Liver (tissue), 9 donors: ENCODE measurements around the gene BRSK1. TPM values are rescaled to one million over a fixed set of nuclear protein-coding genes. Genes with fewer than 3 reads are reported as not detected.

Experiments
- DNase-seq: peaks from one replicate; pipeline ENCODE4 v3.0.0-alpha.2; 2017; ENCODE audit warnings: low spot score
- H3K27ac ChIP-seq, 2 donors: one replicate each; pipeline ENCODE4 v1.7.0; 2013; ENCODE audit warnings: inconsistent platforms in 2 of 2, low read length in 2 of 2, control low read depth in 1 of 2, low read depth in 1 of 2, mild to moderate bottlenecking in 1 of 2
- H3K27me3 ChIP-seq, 4 donors: one replicate each; pipeline versions ENCODE4 v1.6.1 to v1.7.0; 2013; ENCODE audit warnings: low read length in 3 of 4, inconsistent platforms in 1 of 4, mild to moderate bottlenecking in 1 of 4, moderate library complexity in 1 of 4; ENCODE audit not compliant: control insufficient read depth in 4 of 4, insufficient read depth in 4 of 4
- H3K36me3 ChIP-seq, 4 donors: one replicate each; pipeline versions ENCODE4 v1.6.1 to v1.7.0; 2013; ENCODE audit warnings: low read length in 3 of 4, mild to moderate bottlenecking in 3 of 4, low read depth in 1 of 4, moderate library complexity in 1 of 4; ENCODE audit not compliant: control insufficient read depth in 4 of 4, insufficient read depth in 3 of 4
- H3K4me1 ChIP-seq, 4 donors: one replicate each; pipeline versions ENCODE4 v1.6.1 to v1.7.0; 2013; ENCODE audit warnings: low read length in 3 of 4, mild to moderate bottlenecking in 3 of 4, moderate library complexity in 1 of 4; ENCODE audit not compliant: control insufficient read depth in 4 of 4, insufficient read depth in 4 of 4
- H3K4me3 ChIP-seq, 3 donors: one replicate each; pipeline versions ENCODE4 v1.6.1 to v1.7.0; 2013; ENCODE audit warnings: low read length in 3 of 3, control low read depth in 1 of 3, low read depth in 1 of 3, mild to moderate bottlenecking in 1 of 3
- H3K9ac ChIP-seq, 2 donors: one replicate each; pipeline ENCODE4 v1.7.0; 2013; ENCODE audit warnings: low read length in 2 of 2, mild to moderate bottlenecking in 2 of 2, moderate library complexity in 2 of 2, control low read depth in 1 of 2, low read depth in 1 of 2
- H3K9me3 ChIP-seq, 4 donors: one replicate each; pipeline versions ENCODE4 v1.6.1 to v1.7.0; 2013; ENCODE audit warnings: low read length in 3 of 4; ENCODE audit not compliant: control insufficient read depth in 4 of 4
- EGR1 ChIP-seq, 2 donors: IDR thresholded peaks; 2 replicates each; pipeline ENCODE4 v1.6.1; 2016 to 2018; ENCODE audit warnings: antibody characterized with exemption in 2 of 2, low read depth in 2 of 2
- FOXA1 ChIP-seq: IDR thresholded peaks from 2 replicates; pipeline ENCODE4 v1.6.1; 2016; ENCODE audit warnings: antibody characterized with exemption
- GABPA ChIP-seq, 2 donors: IDR thresholded peaks in 1 of 2; conservative IDR thresholded peaks in 1 of 2; 2 replicates each; pipeline ENCODE4 v1.6.1; 2016; ENCODE audit warnings: antibody characterized with exemption in 2 of 2, mild to moderate bottlenecking in 1 of 2, moderate library complexity in 1 of 2
- HNF4G ChIP-seq: IDR thresholded peaks from 2 replicates; pipeline ENCODE4 v1.6.1; 2016; ENCODE audit warnings: antibody characterized with exemption
- NR2F2 ChIP-seq: IDR thresholded peaks from 2 replicates; pipeline ENCODE4 v1.6.1; 2016; ENCODE audit warnings: antibody characterized with exemption
- RAD21 ChIP-seq, 2 donors: IDR thresholded peaks; 2 replicates each; pipeline ENCODE4 v1.6.1; 2016; ENCODE audit warnings: antibody characterized with exemption in 2 of 2, mild to moderate bottlenecking in 2 of 2
- RXRA ChIP-seq, 2 donors: IDR thresholded peaks; 2 replicates each; pipeline ENCODE4 v1.6.1; 2017 to 2018; ENCODE audit warnings: antibody characterized with exemption in 2 of 2, mild to moderate bottlenecking in 1 of 2
- SP1 ChIP-seq: IDR thresholded peaks from 2 replicates; pipeline ENCODE4 v1.6.1; 2018; ENCODE audit warnings: antibody characterized with exemption, mild to moderate bottlenecking
- TAF1 ChIP-seq: conservative IDR thresholded peaks from 2 replicates; pipeline ENCODE4 v1.6.1; 2016; ENCODE audit warnings: antibody characterized with exemption, mild to moderate bottlenecking
- WGBS: extraction: QIAGEN DNeasy Blood & Tissue Kit; methylation state at CpG from one replicate; pipeline ENCODE4 v1.1.7; 2013; 5-methylcytosine and 5-hydroxymethylcytosine counted together
- polyA plus RNA-seq, 2 donors: library from polyadenylated mRNA; stranded (reverse) in 1 of 2; unstranded in 1 of 2; fragments of 200-250 nt in 1 of 2; fragments of >200 nt in 1 of 2; fragmentation: Nextera tagmentation in 1 of 2; extraction: Ambion mirVana in 1 of 2; gene quantifications; one replicate each; pipeline versions ENCODE4 v1.2.1 to v1.2.3, GENCODE V29; 2013 to 2015
- total RNA-seq, 2 donors: library from RNA; depleted of rRNA; stranded (reverse); fragments of >200 nt; gene quantifications; one replicate each; pipeline ENCODE4 v1.2.3, GENCODE V29; 2014
- TF ChIP-seq, protein P1 (sequence below): IDR thresholded peaks from 2 replicates; pipeline ENCODE4 v1.6.1; 2016; ENCODE audit warnings: antibody characterized with exemption
- TF ChIP-seq, protein P2 (sequence below): IDR thresholded peaks from 2 replicates; pipeline ENCODE4 v1.6.1; 2016; ENCODE audit warnings: antibody characterized with exemption
- TF ChIP-seq, protein P3 (sequence below): IDR thresholded peaks from 2 replicates; pipeline ENCODE4 v1.6.1; 2016; ENCODE audit warnings: antibody characterized with exemption
- donor health status: healthy.
- donor health status: healthy.
- donor health status: healthy.
- donor health status: healthy.
- donor health status: healthy.

The BRSK1 gene
- total and polyA plus RNA-seq, 4 donors = 0.10 to 0.65 (median 0.42) TPM; not detected in 1

DNA sequence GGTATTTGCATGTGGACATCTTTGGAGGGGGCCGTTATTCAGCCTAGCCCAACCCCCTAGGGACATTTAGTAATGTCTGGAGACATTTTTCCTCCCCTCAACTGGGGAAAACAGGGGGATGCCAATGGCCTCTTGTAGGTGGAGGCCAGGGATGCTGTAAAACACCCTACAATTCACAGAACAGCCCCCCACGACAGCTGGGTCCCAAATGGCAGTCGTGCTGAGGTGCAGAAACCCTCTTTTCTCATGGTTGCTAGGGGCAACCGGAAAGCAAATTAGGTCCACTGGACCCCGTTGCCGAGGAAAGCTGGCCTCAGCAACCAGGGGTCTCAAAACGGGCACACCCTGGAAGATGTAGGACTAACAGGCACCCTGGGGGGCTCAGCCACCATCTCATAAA is 26.7 kb downstream of the BRSK1 start:
- no peak overlapping the region for H3K4me3 ChIP-seq
- H3K4me1 ChIP-seq = no peaks in the 10 kb centered on the region
- H3K9me3 ChIP-seq = no peaks in the 10 kb centered on the region
- no peak overlapping the region for H3K27ac ChIP-seq
- TF ChIP-seq TAF1 (no peak), SP1 (no peak), RXRA (IDR thresholded peaks at IDR 0.05) (no peak), GABPA (IDR thresholded peaks at IDR 0.05 in 1 of 2, conservative IDR thresholded peaks at IDR 0.05 in 1 of 2) (no peak), NR2F2 (no peak), RAD21 (IDR thresholded peaks at IDR 0.05) (no peak)
- TF ChIP-seq, protein P1, sequence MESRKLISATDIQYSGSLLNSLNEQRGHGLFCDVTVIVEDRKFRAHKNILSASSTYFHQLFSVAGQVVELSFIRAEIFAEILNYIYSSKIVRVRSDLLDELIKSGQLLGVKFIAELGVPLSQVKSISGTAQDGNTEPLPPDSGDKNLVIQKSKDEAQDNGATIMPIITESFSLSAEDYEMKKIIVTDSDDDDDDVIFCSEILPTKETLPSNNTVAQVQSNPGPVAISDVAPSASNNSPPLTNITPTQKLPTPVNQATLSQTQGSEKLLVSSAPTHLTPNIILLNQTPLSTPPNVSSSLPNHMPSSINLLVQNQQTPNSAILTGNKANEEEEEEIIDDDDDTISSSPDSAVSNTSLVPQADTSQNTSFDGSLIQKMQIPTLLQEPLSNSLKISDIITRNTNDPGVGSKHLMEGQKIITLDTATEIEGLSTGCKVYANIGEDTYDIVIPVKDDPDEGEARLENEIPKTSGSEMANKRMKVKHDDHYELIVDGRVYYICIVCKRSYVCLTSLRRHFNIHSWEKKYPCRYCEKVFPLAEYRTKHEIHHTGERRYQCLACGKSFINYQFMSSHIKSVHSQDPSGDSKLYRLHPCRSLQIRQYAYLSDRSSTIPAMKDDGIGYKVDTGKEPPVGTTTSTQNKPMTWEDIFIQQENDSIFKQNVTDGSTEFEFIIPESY = no peak
- WGBS = 81% methylated on average over 7 of the region's 7 CpGs
- peaks cover 0 to 4% (median 0%) of the 10 kb centered on the region in 4 donors for H3K27me3 ChIP-seq
- H3K36me3 ChIP-seq = no peaks in the 10 kb centered on the region
- DNase-seq = no peak
- no peak overlapping the region for H3K9ac ChIP-seq

DNA sequence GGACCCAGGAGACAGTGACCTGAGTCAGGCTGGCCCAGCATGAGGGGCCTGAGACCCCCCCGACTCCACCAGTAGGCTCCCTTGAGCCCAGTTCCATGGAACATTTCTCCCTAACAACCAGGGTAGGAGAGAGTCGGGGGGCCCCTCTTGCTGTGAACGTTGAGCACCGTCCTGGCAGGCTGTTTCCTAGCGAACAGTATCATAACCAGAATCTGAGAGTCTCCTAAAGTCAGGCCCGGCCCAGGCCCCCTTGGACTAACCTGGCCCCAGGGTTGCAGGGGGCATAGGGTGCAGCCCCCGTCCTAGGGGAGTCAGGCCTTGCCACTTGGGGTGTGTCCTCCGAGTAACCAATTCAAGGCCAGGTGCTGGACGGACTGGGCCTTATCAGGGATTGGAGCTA is 27.6 kb downstream of the BRSK1 start:
- Histone ChIP-seq H3K9me3 (peaks cover 0 to 3% (median 1%) of the 10 kb centered on the region in 4 donors), H3K4me1 (no peaks in the 10 kb centered on the region), H3K27me3 (peaks cover 0 to 4% (median 0%) of the 10 kb centered on the region in 4 donors), H3K27ac (no peak overlapping the region), H3K4me3 (no peak overlapping the region), H3K9ac (no peak overlapping the region), H3K36me3 (no peaks in the 10 kb centered on the region)
- WGBS = 88% methylated on average over 9 of the region's 9 CpGs
- TF ChIP-seq, protein P2, sequence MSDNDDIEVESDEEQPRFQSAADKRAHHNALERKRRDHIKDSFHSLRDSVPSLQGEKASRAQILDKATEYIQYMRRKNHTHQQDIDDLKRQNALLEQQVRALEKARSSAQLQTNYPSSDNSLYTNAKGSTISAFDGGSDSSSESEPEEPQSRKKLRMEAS = no peak
- DNase-seq = no peak

DNA sequence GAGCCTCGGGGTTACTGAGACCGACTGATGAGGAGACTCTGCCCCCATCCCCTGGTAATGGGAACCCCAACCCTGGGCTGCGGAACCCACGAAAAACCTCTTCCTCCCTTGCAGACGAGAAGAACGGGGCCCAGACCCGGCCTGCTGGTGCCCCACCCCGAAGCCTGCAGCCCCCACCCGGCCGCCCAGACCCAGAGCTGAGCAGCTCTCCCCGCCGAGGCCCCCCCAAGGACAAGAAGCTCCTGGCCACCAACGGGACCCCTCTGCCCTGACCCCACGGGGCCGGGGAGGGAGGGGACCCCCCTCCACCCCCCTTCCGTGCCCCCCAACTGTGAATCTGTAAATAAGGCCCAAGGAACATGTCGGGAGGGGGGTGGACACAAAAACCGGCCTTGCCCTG is 28.0 kb downstream of the BRSK1 start:
- DNase-seq = no peak
- no peaks in the 10 kb centered on the region for H3K4me1 ChIP-seq
- TF ChIP-seq TAF1 = no peak
- no peak for TF ChIP-seq HNF4G
- no peak for TF ChIP-seq EGR1 (IDR thresholded peaks at IDR 0.05; ENCODE audit: low read depth in 2 of 2)
- no peak for TF ChIP-seq RXRA (IDR thresholded peaks at IDR 0.05)
- TF ChIP-seq, protein P2 = no peak
- TF ChIP-seq, protein P3, sequence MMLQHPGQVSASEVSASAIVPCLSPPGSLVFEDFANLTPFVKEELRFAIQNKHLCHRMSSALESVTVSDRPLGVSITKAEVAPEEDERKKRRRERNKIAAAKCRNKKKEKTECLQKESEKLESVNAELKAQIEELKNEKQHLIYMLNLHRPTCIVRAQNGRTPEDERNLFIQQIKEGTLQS = no peak
- TF ChIP-seq FOXA1 = no peak
- H3K36me3 ChIP-seq = no peaks in the 10 kb centered on the region
- no peak overlapping the region for H3K9ac ChIP-seq
- H3K4me3 ChIP-seq = no peak overlapping the region
- H3K27me3 ChIP-seq = peaks cover 0 to 4% (median 0%) of the 10 kb centered on the region in 4 donors
- 87% methylated on average over 18 of the region's 18 CpGs for WGBS
- peaks cover 0 to 4% (median 1%) of the 10 kb centered on the region in 4 donors for H3K9me3 ChIP-seq
- no peak overlapping the region for H3K27ac ChIP-seq
